SIG-M5 (cell line): Measurements from ENCODE around the gene FHOD3.
"Not testable (repeated sequence)": the region's sequence is repeated elsewhere in the genome, so short reads cannot be mapped to it uniquely, and the experiment has no call there.

ENCODE experiments used
- DNase-seq: peaks from one replicate; lab custom pipeline; 2025; lab: John Stamatoyannopoulos, UW

Gene FHOD3

GRCh38 chr18:36757081-36757480, 459.6 kb downstream of the FHOD3 start:
- DNase-seq = no peak

GRCh38 chr18:36757991-36758390, 460.5 kb downstream of the FHOD3 start:
- no peak for DNase-seq

- DNase-seq = no peak
Measured at GRCh38 chr18:36758623-36759022, 461.1 kb downstream of the FHOD3 start.

- no peak for DNase-seq
Measured at GRCh38 chr18:36759167-36759776, 461.8 kb downstream of the FHOD3 start.

- no peak for DNase-seq
Measured at GRCh38 chr18:36760598-36760997, 463.1 kb downstream of the FHOD3 start.

- DNase-seq = no peak
Measured at GRCh38 chr18:36761186-36761698, 463.7 kb downstream of the FHOD3 start.

- no peak for DNase-seq
Measured at GRCh38 chr18:36762074-36762473, 464.6 kb downstream of the FHOD3 start.

- not testable (repeated sequence) for DNase-seq
Measured at GRCh38 chr18:36762965-36763364, 465.5 kb downstream of the FHOD3 start.

GRCh38 chr18:36766836-36767235, 469.3 kb downstream of the FHOD3 start:
- DNase-seq = no peak

GRCh38 chr18:36769172-36769571, 471.7 kb downstream of the FHOD3 start:
- no peak for DNase-seq

GRCh38 chr18:36769611-36770314, 472.2 kb downstream of the FHOD3 start:
- no peak for DNase-seq

- DNase-seq = no peak
Measured at GRCh38 chr18:36770315-36770946, 472.9 kb downstream of the FHOD3 start.

GRCh38 chr18:36771245-36771644, 473.7 kb downstream of the FHOD3 start:
- no peak for DNase-seq

- no peak for DNase-seq
Measured at GRCh38 chr18:36772241-36772723, 474.8 kb downstream of the FHOD3 start.

GRCh38 chr18:36775396-36775795, 477.9 kb downstream of the FHOD3 start:
- no peak for DNase-seq

- no peak for DNase-seq
Measured at GRCh38 chr18:36776650-36777049, 479.1 kb downstream of the FHOD3 start.

GRCh38 chr18:36777566-36777965, 480.1 kb downstream of the FHOD3 start:
- DNase-seq = no peak

GRCh38 chr18:36780748-36781147, 483.2 kb downstream of the FHOD3 start:
- no peak for DNase-seq

- DNase-seq = no peak
Measured at GRCh38 chr18:36782710-36783109, 485.2 kb downstream of the FHOD3 start.

- DNase-seq = no peak
Measured at GRCh38 chr18:36783792-36784191, 486.3 kb downstream of the FHOD3 start.

GRCh38 chr18:36786686-36787085, 489.2 kb downstream of the FHOD3 start:
- no peak for DNase-seq

GRCh38 chr18:36792634-36793283, 495.2 kb downstream of the FHOD3 start:
- no peak for DNase-seq
